Prostate gland (tissue), 2 donors: Measurements from ENCODE around the gene AFAP1. TPM values are rescaled to one million over a fixed set of nuclear protein-coding genes. Genes with fewer than 3 reads are reported as not detected.
A peak's percentile ranks its signal among the peaks of the same experiment; 100 is the strongest.

Source experiments
- DNase-seq: peaks from one replicate; pipeline ENCODE4 v3.0.0-alpha.2; 2019; ENCODE audit warnings: low spot score
- H3K27ac ChIP-seq, 2 donors: fragments of 200-600 bp; sonication (generic); 2 replicates each; pipeline ENCODE4 v1.5.1; 2017 to 2019
- H3K27me3 ChIP-seq: fragments of 200-600 bp; sonication (generic); replicated peaks from 2 replicates; pipeline ENCODE4 v1.5.1; 2019; ENCODE audit not compliant: insufficient read depth
- H3K36me3 ChIP-seq, 2 donors: fragments of 200-600 bp; sonication (generic); 1 replicate in 1 of 2; 2 replicates in 1 of 2; pipeline versions ENCODE4 v1.5.1 to v1.8.1; 2017 to 2019
- H3K4me1 ChIP-seq: fragments of 200-600 bp; sonication (generic); replicated peaks from 2 replicates; pipeline ENCODE4 v1.5.1; 2019
- H3K4me3 ChIP-seq, 2 donors: fragments of 200-600 bp; sonication (generic); 2 replicates each; pipeline ENCODE4 v1.5.1; 2017 to 2019
- H3K9me3 ChIP-seq: fragments of 200-600 bp; sonication (generic); 2 replicates; pipeline ENCODE4 v1.5.1; 2017
- CTCF ChIP-seq, 4 experiments: fragments of 200-600 bp in 2 of 4; fragments of 450-650 bp in 2 of 4; sonication (generic) in 2 of 4; IDR thresholded peaks; 1 replicate in 3 of 4; 2 replicates in 1 of 4; pipeline ENCODE4 v1.5.1; 2016 to 2019; ENCODE audit warnings: antibody characterized with exemption in 4 of 4, mild to moderate bottlenecking in 2 of 4, moderate library complexity in 2 of 4
- POLR2A ChIP-seq: fragments of 450-650 bp; IDR thresholded peaks from one replicate; pipeline ENCODE4 v1.6.1; 2016; ENCODE audit warnings: antibody characterized with exemption, mild to moderate bottlenecking
- POLR2AphosphoS5 ChIP-seq: sonication (generic); formaldehyde crosslinking; IDR thresholded peaks from one replicate; pipeline ENCODE4 v1.6.1; 2017; ENCODE audit warnings: antibody characterized with exemption
- WGBS: methylation state at CpG from one replicate; pipeline ENCODE4 v1.1.5; 2018; 5-methylcytosine and 5-hydroxymethylcytosine counted together
- intact Hi-C: fragments of 100-400 bp; cut with DNase I; formaldehyde crosslinking; loops from one replicate; pipeline ENCODE4 v1.14.2; 2022
- total RNA-seq, 2 donors: library from RNA; depleted of rRNA; stranded (reverse); fragments of >200 nt; gene quantifications; one replicate each; pipeline ENCODE4 v1.1.0, GENCODE V29; 2016

Gene AFAP1
- total RNA-seq, 2 donors from 2014 or later: 17.5 to 19.8 TPM

- DNase-seq: no peak
- intact Hi-C loops: no loop called here
- 67% methylated on average over 6 of the region's 6 CpGs for WGBS
- no peaks in the 10 kb centered on the region for H3K4me1 ChIP-seq
- H3K4me3 ChIP-seq: no peak overlapping the region
- no peaks in the 10 kb centered on the region for H3K36me3 ChIP-seq
- no peaks in the 10 kb centered on the region for H3K9me3 ChIP-seq
- no peak overlapping the region for H3K27ac ChIP-seq
- no peaks in the 10 kb centered on the region for H3K27me3 ChIP-seq
- TF ChIP-seq POLR2AphosphoS5 (no peak), POLR2A (no peak), CTCF (IDR thresholded peaks at IDR 0.05) (no peak)
Observed at GRCh38 chr4:7917669-7918068, 22.0 kb downstream of the AFAP1 start.

GRCh38 chr4:7915875-7916242 is 23.8 kb downstream of the AFAP1 start:
- no peak overlapping the region for H3K27ac ChIP-seq
- H3K27me3 ChIP-seq: no peaks in the 10 kb centered on the region
- H3K4me3 ChIP-seq: no peak overlapping the region
- DNase-seq: no peak
- no peak for TF ChIP-seq POLR2AphosphoS5
- no peak for TF ChIP-seq POLR2A
- no peak for TF ChIP-seq CTCF (IDR thresholded peaks at IDR 0.05)
- 71% methylated on average over 6 of the region's 6 CpGs for WGBS
- no peaks in the 10 kb centered on the region for H3K4me1 ChIP-seq
- intact Hi-C loops: no loop called here
- H3K36me3 ChIP-seq: no peaks in the 10 kb centered on the region
- H3K9me3 ChIP-seq: no peaks in the 10 kb centered on the region

GRCh38 chr4:7912826-7913225 is 26.8 kb downstream of the AFAP1 start:
- Histone ChIP-seq H3K9me3 (no peaks in the 10 kb centered on the region), H3K4me3 (no peak overlapping the region), H3K36me3 (no peaks in the 10 kb centered on the region), H3K27me3 (no peaks in the 10 kb centered on the region), H3K27ac (no peak overlapping the region), H3K4me1 (no peaks in the 10 kb centered on the region)
- TF ChIP-seq POLR2A (no peak), CTCF (IDR thresholded peaks at IDR 0.05) (no peak), POLR2AphosphoS5 (no peak)
- DNase-seq: no peak
- intact Hi-C loops: no loop called here
- 94% methylated on average over 1 of the region's 1 CpG for WGBS

- 50% methylated on average over 16 of the region's 16 CpGs for WGBS
- no peak for TF ChIP-seq POLR2AphosphoS5
- no peak for TF ChIP-seq POLR2A
- no peak for TF ChIP-seq CTCF (IDR thresholded peaks at IDR 0.05)
- H3K27ac ChIP-seq: peak overlapping the region; percentile 6 to 15
- no peaks in the 10 kb centered on the region for H3K4me1 ChIP-seq
- no peaks in the 10 kb centered on the region for H3K27me3 ChIP-seq
- no peaks in the 10 kb centered on the region for H3K9me3 ChIP-seq
- no peak for DNase-seq
- intact Hi-C loops: no loop called here
- no peaks in the 10 kb centered on the region for H3K36me3 ChIP-seq
- no peak overlapping the region for H3K4me3 ChIP-seq
Observed at GRCh38 chr4:7910952-7911578, 28.6 kb downstream of the AFAP1 start.

- 79% methylated on average over 16 of the region's 16 CpGs for WGBS
- Histone ChIP-seq H3K4me1 (no peaks in the 10 kb centered on the region), H3K9me3 (no peaks in the 10 kb centered on the region), H3K27me3 (no peaks in the 10 kb centered on the region), H3K36me3 (no peaks in the 10 kb centered on the region), H3K27ac (peak overlapping the region; percentile 6 to 15), H3K4me3 (no peak overlapping the region)
- DNase-seq: no peak
- TF ChIP-seq POLR2A (no peak), CTCF (IDR thresholded peaks at IDR 0.05) (no peak), POLR2AphosphoS5 (no peak)
- intact Hi-C loops: no loop called here
Observed at GRCh38 chr4:7910263-7910896, 29.3 kb downstream of the AFAP1 start.
